Activated CD4-positive, CD25-positive, alpha-beta regulatory T cell treated with anti-CD3 and anti-CD28 coated beads, Interleukin-2, amount 50 U/mL, for 16 hours (primary cell): ENCODE data around the gene ZNF83.
"Not testable (repeated sequence)": the region's sequence is repeated elsewhere in the genome, so short reads cannot be mapped to it uniquely, and the experiment has no call there.

ENCODE experiments used
- DNase-seq: peaks from one replicate; pipeline ENCODE4 v3.0.0-alpha.2; 2020; ENCODE audit warnings: low read depth, low spot score

ZNF83 gene

DNA sequence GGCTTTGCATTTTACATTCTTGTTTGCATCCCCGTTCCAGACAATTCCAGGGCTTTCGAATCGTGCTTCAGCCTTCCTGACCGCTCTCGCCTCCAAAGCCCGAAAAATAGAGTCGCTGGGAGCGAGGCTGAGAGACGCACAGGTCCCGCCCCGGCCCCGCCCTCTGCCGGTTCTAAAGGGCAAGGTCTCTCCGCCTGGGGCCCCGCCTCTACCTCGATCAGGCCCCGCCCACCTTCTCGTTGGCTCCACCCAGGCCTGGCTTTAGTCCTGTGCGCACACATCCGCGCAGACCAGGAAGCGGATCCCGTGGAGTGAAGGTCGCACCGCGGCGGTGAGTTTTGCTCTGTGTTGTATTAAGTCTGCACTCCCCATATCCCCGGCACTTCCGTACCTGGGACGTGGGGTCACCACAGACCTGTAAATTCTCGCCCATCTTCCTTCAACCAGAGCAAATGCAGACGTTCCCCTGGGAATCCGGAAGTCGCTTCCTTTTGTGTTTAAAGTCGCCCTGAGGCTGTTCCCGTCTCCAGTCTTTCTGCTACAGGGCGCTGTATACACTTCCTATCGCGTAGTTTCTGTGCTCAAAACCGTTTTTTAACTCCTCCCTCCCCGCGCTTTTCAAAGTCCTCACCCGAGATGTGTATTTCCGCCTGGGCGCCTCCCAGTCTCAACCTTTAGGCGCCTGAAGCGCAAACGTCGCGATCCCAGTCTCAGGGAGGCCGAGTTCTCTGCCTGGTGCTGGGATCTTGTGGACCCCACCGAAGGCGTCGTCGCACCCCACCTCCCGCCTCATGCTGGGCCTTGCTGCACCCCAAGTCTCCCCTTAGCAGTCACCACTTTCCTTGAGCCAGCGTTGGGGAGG lies 67.9 kb downstream of the ZNF83 start, which contains the start of gene ZNF701:
ZNF701 (plus strand) TSS at position 288 of the 862 bp plus-strand sequence. CDS start 3,861 bp downstream, outside the sequence.
- peak; percentile 86 for DNase-seq

DNA sequence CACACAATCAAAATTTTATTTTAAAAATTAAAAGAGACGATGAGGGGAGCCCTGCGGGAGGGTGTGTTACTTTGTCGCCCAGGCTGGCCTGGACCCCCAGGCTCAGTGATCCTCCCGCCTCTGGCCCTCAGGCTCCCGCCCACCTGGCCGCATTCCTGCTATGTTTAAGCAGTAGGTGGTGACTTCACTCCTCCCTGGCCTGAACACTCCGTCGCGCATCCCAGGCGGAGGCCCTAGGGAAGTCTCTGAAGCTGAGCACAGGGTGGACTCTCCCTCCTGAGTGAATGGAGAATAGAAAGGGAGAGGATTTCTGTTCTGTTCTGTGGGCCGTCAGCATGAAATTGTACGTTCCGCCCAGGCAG lies 68.5 kb downstream of the ZNF83 start:
- DNase-seq = not testable (repeated sequence)

DNA sequence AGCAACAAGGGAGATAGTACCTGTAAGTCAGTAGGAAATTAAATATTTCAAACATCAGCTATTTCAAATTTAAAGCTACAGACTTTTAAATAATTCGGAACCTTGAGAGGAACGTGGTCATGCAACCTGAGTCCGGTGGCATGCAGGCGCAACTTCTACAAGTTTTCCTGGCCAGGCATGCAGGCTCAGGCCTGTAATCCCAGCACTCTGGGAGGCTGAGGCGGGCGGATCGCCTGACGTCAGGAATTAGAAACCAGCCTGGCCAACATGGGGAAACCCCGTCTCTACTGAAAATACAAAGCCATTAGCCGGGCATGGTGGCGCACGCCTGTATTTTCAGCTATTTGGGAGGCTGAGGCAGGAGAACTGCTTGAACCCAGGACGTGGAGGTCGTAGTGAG lies 70.2 kb downstream of the ZNF83 start:
- DNase-seq = no peak

DNA sequence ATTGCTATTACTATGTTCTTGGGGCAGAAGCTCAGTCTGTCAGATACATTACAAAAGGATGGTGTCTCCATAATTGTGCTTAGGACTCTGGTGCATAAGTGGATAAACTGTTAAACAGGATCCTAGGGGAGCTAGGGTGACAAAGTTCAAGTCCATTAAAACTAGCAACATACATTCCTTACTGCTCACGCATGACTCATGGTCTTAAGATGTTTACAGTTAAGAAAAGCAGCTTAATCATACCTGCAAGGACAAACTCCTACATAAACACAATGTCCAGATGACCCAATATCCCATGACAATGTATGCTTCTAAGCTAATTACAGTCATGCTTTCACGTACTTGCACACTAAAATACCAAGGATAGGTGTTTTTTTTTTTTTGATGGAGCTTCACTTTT lies 71.6 kb downstream of the ZNF83 start:
- DNase-seq = no peak

DNA sequence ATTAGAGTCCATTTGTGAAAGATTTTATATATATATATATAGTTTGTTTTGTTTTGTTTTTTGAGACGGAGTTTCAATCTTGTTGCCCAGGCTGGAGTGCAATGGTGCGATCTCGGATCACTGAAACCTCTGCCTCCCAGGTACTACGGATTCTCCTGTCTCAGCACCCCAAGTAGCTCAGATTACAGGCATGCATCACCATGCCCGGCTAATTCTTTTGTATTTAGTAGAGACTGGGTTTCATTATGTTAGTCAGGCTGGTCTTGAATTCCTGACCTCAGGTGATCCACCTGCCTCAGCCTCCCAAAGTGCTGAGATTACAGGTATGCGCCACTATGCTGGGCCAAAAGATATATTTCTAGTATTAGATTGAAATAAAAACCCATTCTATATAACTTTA lies 72.0 kb downstream of the ZNF83 start:
- no peak for DNase-seq
